Right cardiac atrium (tissue), 5 donors: ENCODE measurements around the gene SMARCB1. TPM values are rescaled to one million over a fixed set of nuclear protein-coding genes. Genes with fewer than 3 reads are reported as not detected.
A peak's percentile ranks its signal among the peaks of the same experiment; 100 is the strongest.

Experiments
- ATAC-seq, 2 donors: fragments of 200-7000 bp; cut with Tn5 transposase; one replicate each; pipeline versions ENCODE4 v1.8.0 to v1.9.1; 2020; ENCODE audit warnings: moderate library complexity in 2 of 2, mild to moderate bottlenecking in 1 of 2
- DNase-seq, 3 donors: peaks; one replicate each; pipeline ENCODE4 v3.0.0-alpha.2; 2020
- H3K27ac ChIP-seq: one replicate; pipeline ENCODE4 v1.5.1; 2013; ENCODE audit warnings: mild to moderate bottlenecking, low read length, control low read depth, moderate library complexity
- H3K27me3 ChIP-seq: one replicate; pipeline ENCODE4 v1.6.1; 2013; ENCODE audit not compliant: control insufficient read depth, insufficient read depth
- H3K4me1 ChIP-seq: one replicate; pipeline ENCODE4 v1.6.1; 2013; ENCODE audit warnings: low read length; ENCODE audit not compliant: control insufficient read depth, insufficient read depth
- H3K4me3 ChIP-seq: one replicate; pipeline ENCODE4 v1.5.1; 2013; ENCODE audit warnings: low read length, control low read depth
- H3K9me3 ChIP-seq: one replicate; pipeline ENCODE4 v1.6.1; 2013; ENCODE audit warnings: low read length; ENCODE audit not compliant: control insufficient read depth
- WGBS: extraction: QIAGEN DNeasy Blood & Tissue Kit; methylation state at CpG from one replicate; pipeline ENCODE4 v1.1.7; 2013; 5-methylcytosine and 5-hydroxymethylcytosine counted together
- intact Hi-C, 4 donors: fragments of 100-400 bp; cut with DNase I; formaldehyde crosslinking; loops; one replicate each; pipeline versions ENCODE4 v1.11.0 to v1.14.0; 2022 to 2023
- polyA plus RNA-seq: library from polyadenylated mRNA; stranded (reverse); fragments of 200-250 nt; gene quantifications from one replicate; pipeline ENCODE4 v1.2.3, GENCODE V29; 2013
- total RNA-seq, 4 donors: library from RNA; stranded (reverse); fragmentation: NEBNext Ultra II Directional; extraction: Animal tissue kit (Norgen Biotek cat#: 25700); gene quantifications; one replicate each; pipeline ENCODE4 v1.2.1, GENCODE V29; 2021
- donor health status: healthy with polysubstance abuse.
- donor health status: DM: no; HTN: yes; CAD: no.
- donor health status: DM: no; HTN: no; CAD: no.
- donor health status: DM: no; HTN: yes; CAD: no; lungs with severe emphysema.
- donor health status: DM: yes; HTN: yes; CAD: no.

SMARCB1 gene
- total and polyA plus RNA-seq, 5 donors: 41.1 to 55.9 (median 49.0) TPM

DNA sequence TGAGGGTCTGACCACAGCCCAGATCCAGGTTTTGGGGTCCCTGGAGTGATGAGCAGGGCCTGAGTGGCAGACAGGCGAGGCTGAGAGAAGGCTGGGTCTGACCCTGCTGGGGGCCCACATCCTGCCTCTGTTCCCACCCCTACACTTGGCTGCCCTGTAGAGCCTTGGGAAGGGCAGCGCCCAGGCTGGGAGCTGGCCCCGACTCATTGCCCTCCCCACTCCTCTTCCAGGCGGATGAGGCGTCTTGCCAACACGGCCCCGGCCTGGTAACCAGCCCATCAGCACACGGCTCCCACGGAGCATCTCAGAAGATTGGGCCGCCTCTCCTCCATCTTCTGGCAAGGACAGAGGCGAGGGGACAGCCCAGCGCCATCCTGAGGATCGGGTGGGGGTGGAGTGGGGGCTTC is 47.1 kb downstream of the SMARCB1 start:
- ATAC-seq (no peak), DNase-seq (peak in 1 of 3 donors; percentile 71)
- Histone ChIP-seq H3K27ac (peak overlapping the region; percentile 63), H3K9me3 (no peaks in the 10 kb centered on the region), H3K4me3 (no peak overlapping the region), H3K27me3 (no peaks in the 10 kb centered on the region), H3K4me1 (peaks cover 9% of the 10 kb centered on the region)
- intact Hi-C loops: no loop called here
- WGBS: 68% methylated on average over 13 of the region's 13 CpGs

GRCh38 chr22:23834406-23834792 is 47.6 kb downstream of the SMARCB1 start:
- H3K4me1 ChIP-seq: peaks cover 6% of the 10 kb centered on the region
- H3K9me3 ChIP-seq: no peaks in the 10 kb centered on the region
- ATAC-seq (no peak), DNase-seq (no peak)
- intact Hi-C loops: no loop called here
- H3K27me3 ChIP-seq: no peaks in the 10 kb centered on the region
- H3K27ac ChIP-seq: peak overlapping the region; percentile 76
- H3K4me3 ChIP-seq: no peak overlapping the region
- WGBS: 90% methylated on average over 3 of the region's 3 CpGs

- intact Hi-C loops: no loop called here
- DNase-seq (peak; percentile 61 to 88 (median 83)), ATAC-seq (peak; percentile 43 to 71)
- H3K4me3 ChIP-seq: no peak overlapping the region
- peaks cover 6% of the 10 kb centered on the region for H3K4me1 ChIP-seq
- 62% methylated on average over 10 of the region's 10 CpGs for WGBS
- no peaks in the 10 kb centered on the region for H3K27me3 ChIP-seq
- H3K9me3 ChIP-seq: no peaks in the 10 kb centered on the region
- H3K27ac ChIP-seq: peak overlapping the region; percentile 76
Measured at GRCh38 chr22:23834793-23835483, 48.2 kb downstream of the SMARCB1 start.

DNA sequence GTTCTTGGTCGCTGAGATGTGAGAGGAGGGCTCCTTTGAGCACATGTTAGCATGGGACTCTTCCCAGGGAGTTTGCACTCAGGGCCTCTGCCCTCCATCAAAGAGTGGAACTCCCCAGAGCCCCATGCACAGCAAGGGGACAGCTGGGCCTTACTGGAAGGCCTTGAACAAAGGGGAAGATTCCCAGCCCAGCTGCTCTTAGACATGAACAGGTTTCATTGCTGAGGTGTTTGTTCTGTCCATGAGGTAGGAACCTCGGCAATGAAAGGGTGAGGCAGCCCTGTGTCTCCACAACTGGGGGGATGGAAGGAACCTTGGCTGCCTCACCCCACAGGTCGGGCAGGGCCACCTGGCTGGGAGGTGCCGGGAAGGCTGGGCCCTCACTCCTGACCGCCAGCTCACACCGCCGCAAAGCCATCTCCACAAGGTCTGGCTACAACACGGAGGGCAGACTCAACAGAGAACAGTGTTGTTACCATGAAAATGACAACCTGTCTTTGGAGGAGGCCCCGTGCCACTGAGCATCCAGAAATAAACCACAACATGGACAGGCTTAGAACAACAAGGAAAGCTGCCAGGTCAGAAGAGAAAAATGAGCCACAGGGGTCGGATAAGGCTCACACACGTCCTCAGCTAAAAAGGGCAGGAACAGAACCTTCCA is 48.8 kb downstream of the SMARCB1 start:
- no peaks in the 10 kb centered on the region for H3K27me3 ChIP-seq
- no peak overlapping the region for H3K4me3 ChIP-seq
- H3K4me1 ChIP-seq: peaks cover 6% of the 10 kb centered on the region
- peak overlapping the region; percentile 76 for H3K27ac ChIP-seq
- DNase-seq (peak in 1 of 3 donors; percentile 75), ATAC-seq (peak; percentile 26 to 46)
- no peaks in the 10 kb centered on the region for H3K9me3 ChIP-seq
- intact Hi-C loops: no loop called here
- 55% methylated on average over 11 of the region's 11 CpGs for WGBS

DNA sequence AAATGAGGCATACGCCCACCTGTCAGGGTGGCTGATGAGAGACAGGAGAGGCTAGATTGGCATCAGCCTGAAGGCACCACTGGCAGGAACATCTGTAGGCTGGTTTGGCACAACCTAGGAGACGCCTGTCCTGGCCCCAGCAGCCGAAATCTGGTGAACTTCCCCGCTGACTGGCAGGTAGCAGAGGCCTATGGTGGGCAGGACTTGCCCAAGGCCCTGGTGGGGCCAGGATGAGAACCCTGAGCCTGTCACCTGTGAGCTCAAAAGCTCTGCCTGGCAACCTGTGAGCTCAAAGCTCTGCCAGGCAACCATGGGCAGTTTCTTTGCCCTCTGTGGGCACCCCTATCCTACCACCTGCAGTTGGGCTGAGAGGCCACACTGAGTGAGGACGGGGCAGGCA is 49.5 kb downstream of the SMARCB1 start:
- DNase-seq (peak in 1 of 3 donors; percentile 46), ATAC-seq (no peak)
- Histone ChIP-seq H3K9me3 (no peaks in the 10 kb centered on the region), H3K4me3 (no peak overlapping the region), H3K27me3 (no peaks in the 10 kb centered on the region), H3K4me1 (peaks cover 6% of the 10 kb centered on the region), H3K27ac (peak overlapping the region; percentile 76)
- 66% methylated on average over 5 of the region's 5 CpGs for WGBS
- intact Hi-C loops: no loop called here

- no peak for ATAC-seq
- no peaks in the 10 kb centered on the region for H3K27me3 ChIP-seq
- WGBS: 76% methylated on average over 12 of the region's 12 CpGs
- peaks cover 6% of the 10 kb centered on the region for H3K4me1 ChIP-seq
- H3K27ac ChIP-seq: peak overlapping the region; percentile 76
- no peak overlapping the region for H3K4me3 ChIP-seq
- peak in 1 of 3 donors; percentile 59 for DNase-seq
- intact Hi-C loops: no loop called here
- H3K9me3 ChIP-seq: no peaks in the 10 kb centered on the region
Measured at GRCh38 chr22:23836692-23837495, 50.1 kb downstream of the SMARCB1 start.

- Histone ChIP-seq H3K4me1 (peaks cover 6% of the 10 kb centered on the region), H3K27ac (peak overlapping the region; percentile 14), H3K9me3 (no peaks in the 10 kb centered on the region), H3K4me3 (no peak overlapping the region), H3K27me3 (no peaks in the 10 kb centered on the region)
- DNase-seq (peak in 1 of 3 donors; percentile 67), ATAC-seq (no peak)
- intact Hi-C loops: no loop called here
- WGBS: 84% methylated on average over 12 of the region's 12 CpGs
Measured at GRCh38 chr22:23837496-23837859, 50.7 kb downstream of the SMARCB1 start.

GRCh38 chr22:23837911-23838680 is 51.3 kb downstream of the SMARCB1 start:
- Histone ChIP-seq H3K4me3 (peak overlapping the region; percentile 6), H3K27ac (no peak overlapping the region), H3K27me3 (no peaks in the 10 kb centered on the region), H3K4me1 (peaks cover 4% of the 10 kb centered on the region), H3K9me3 (no peaks in the 10 kb centered on the region)
- intact Hi-C loops: no loop called here
- 36% methylated on average over 41 of the region's 41 CpGs for WGBS
- peak in 2 of 3 donors; percentile 56 to 67 for DNase-seq
- no peak for ATAC-seq

DNA sequence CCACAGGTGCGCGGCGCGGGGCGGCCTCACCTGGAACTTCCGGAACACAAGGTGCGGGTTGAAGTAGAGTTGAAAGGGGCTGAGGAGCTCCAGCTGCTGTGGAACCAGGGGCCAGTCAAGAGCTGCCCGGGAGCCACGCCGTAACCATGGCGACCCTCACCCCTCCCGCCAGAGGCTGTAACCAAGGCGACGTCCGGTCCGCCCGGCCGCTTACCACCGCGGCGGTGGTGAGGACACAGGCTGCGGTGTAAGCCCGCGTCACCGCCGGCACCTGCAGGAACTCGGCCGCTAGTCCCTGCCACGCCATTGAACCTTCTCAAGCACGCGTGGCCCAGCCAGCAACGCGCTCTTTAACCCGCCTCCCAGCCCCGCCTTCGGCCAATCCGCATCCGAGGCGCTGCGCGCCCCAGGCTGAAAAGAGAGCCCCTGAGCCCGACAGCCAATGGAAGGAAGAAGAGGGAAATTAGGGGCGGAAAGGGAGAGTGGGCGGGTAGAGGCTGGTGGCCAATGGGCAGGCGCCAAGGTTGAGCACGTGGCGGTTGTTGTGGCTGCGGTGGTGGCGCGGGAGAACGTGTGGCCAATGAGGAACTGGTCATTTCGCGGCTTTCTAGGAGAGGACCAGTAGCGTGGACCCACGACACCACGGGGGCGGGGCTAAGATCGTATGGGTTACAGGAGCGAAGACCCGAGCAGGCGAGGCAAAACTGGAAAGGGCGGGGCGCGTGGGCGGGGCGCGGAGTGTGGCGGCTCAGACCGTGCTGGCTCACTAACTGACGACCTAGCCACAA is 52.1 kb downstream of the SMARCB1 start, which contains the start of gene DERL3:
DERL3 (minus strand) TSS at position 326 of the 788 bp plus-strand sequence; CDS start at position 307, 19 bp downstream.
- peaks cover 4% of the 10 kb centered on the region for H3K4me1 ChIP-seq
- H3K4me3 ChIP-seq: peak within 1 kb of the TSS; percentile 6
- ATAC-seq: peak; percentile 85 to 91

DNA sequence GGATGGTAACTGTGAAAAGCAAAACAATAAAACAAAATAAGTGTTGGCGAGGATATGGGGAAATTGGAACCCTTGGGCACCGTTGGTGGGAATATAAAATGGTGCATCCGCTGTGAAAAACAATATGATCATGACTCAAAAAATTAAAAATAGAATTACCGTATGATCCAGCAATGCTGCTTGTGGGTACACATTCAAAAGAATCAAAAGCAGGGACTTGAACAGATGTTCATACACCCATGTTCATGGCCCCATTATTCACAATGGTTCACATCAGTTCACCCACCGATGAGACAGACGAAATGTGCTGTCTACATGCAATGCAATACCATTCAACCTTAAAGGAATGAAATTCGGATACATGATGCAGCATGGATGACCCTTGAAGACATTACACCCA is 53.3 kb downstream of the SMARCB1 start:
- Histone ChIP-seq H3K27me3 (no peaks in the 10 kb centered on the region), H3K4me1 (peaks cover 4% of the 10 kb centered on the region), H3K9me3 (no peaks in the 10 kb centered on the region), H3K27ac (no peak overlapping the region), H3K4me3 (no peak overlapping the region)
- DNase-seq (no peak), ATAC-seq (no peak)
- intact Hi-C loops: no loop called here
- 78% methylated on average over 7 of the region's 7 CpGs for WGBS

More for the DNA sequence above, 52.1 kb downstream of the SMARCB1 start, which contains the start of gene DERL3:
- Histone ChIP-seq H3K27me3 (no peaks in the 10 kb centered on the region), H3K27ac (no peak within 1 kb of the TSS), H3K9me3 (no peaks in the 10 kb centered on the region)
- 2% methylated on average over 70 of the region's 70 CpGs for WGBS
- intact Hi-C loops: no loop called here
- DNase-seq: peak; percentile 98 to 99 (median 99)
